Right ventricle myocardium superior (tissue), 1 donor: ENCODE results near the gene IGFBP3. TPM values are rescaled to one million over a fixed set of nuclear protein-coding genes. Genes with fewer than 3 reads are reported as not detected.

Source experiments
- total RNA-seq: library from RNA; stranded (reverse); fragmentation: NEBNext Ultra II Directional; extraction: Animal tissue kit (Norgen Biotek cat#: 25700); gene quantifications from one replicate; pipeline ENCODE4 v1.2.1, GENCODE V29; 2021
- donor health status: DM: no; HTN: yes; CAD: no; lungs with severe emphysema.

IGFBP3 gene
- total RNA-seq, 1 donor from 2014 or later, result 52.3 TPM

Other genes starting within 250 kb of the IGFBP3 start
- gene CCDC201, start 48.2 kb downstream of the IGFBP3 start, total RNA-seq, result not detected
- not detected for gene IGFBP1, start 32.8 kb downstream of the IGFBP3 start, total RNA-seq